SK-N-MC (cell line): ENCODE results near the gene HMG20B.

Experiments used
- DNase-seq: peaks from one replicate; pipeline ENCODE4 v3.0.0-alpha.2; 2011; ENCODE audit warnings: low read depth, low spot score
- H3K27ac ChIP-seq: fragments of 200-600 bp; sonication (generic); 2 replicates; pipeline ENCODE4 v1.5.1; 2016; ENCODE audit warnings: mixed run types
- H3K36me3 ChIP-seq: fragments of 200-600 bp; sonication (generic); 2 replicates; pipeline ENCODE4 v1.6.1; 2017; ENCODE audit warnings: antibody characterized with exemption, low read length, mixed read lengths; ENCODE audit not compliant: insufficient read depth
- H3K4me3 ChIP-seq: fragments of 200-600 bp; sonication (generic); 2 replicates; pipeline ENCODE4 v1.5.1; 2016
- H3K9ac ChIP-seq: fragments of 200-600 bp; sonication (generic); 2 replicates; pipeline ENCODE4 v1.8.0; 2017; ENCODE audit warnings: mixed run types, mixed read lengths; ENCODE audit not compliant: insufficient read length
- H3K9me3 ChIP-seq: fragments of 200-600 bp; sonication (generic); 2 replicates; pipeline ENCODE4 v1.6.1; 2017; ENCODE audit warnings: low read depth, mild to moderate bottlenecking, antibody characterized with exemption, low read length, moderate library complexity, mixed read lengths
- EZH2 ChIP-seq: fragments of 200-600 bp; sonication (generic); IDR thresholded peaks from one replicate; pipeline ENCODE4 v1.6.1; 2017; ENCODE audit warnings: antibody characterized with exemption
- FOXP2 ChIP-seq: optimal IDR thresholded peaks from 2 replicates; pipeline ENCODE3; 2011; ENCODE audit warnings: mild to moderate bottlenecking, moderate library complexity; ENCODE audit not compliant: insufficient read depth; ENCODE audit errors: extremely low read length, control extremely low read depth
- POLR2AphosphoS5 ChIP-seq: IDR thresholded peaks from 2 replicates; pipeline ENCODE4 v1.6.1; 2012; ENCODE audit warnings: mild to moderate bottlenecking, low read depth, low read length, borderline replicate concordance

The HMG20B gene

GRCh38 chr19:3619631-3620012 is 46.9 kb downstream of the HMG20B start:
- no peak overlapping the region for H3K9ac ChIP-seq
- peaks cover 3% of the 10 kb centered on the region; the same call in 1 of the 2 replicates for H3K36me3 ChIP-seq
- TF ChIP-seq FOXP2 (no peak), POLR2AphosphoS5 (no peak), EZH2 (no peak)

DNA sequence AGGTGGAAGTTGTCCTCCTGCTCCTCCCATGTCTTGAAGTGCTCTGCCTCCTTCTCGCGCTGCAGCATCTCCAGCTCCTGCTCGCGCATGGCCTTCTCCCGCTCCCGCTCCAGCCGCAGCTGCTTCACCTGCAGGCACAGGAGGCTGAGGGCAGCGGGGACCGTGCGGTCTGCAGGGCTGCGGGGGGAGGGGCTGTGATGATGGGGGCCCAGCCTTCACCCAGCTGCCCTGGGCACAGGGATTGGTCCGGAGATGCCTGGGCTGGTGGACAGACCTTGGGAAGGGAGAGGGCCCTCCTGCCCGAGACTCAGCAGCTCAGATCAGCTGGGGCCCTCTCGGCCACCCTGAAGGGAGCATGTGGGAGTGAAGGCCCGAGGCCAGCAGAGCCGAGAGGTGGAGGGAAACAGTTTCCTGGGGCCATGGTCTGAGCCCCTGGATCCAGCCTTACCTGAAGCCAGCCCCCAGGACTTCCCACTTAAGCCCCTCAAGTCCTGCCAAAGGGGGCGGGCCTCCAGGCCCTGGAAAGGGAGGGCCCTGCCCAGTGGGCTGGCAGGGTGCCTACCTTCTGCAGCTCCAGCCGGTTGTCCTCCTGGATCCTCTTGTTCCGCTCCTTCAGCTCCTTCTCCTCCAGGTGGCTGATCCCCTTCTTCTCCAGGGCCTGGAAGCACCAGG is 47.5 kb downstream of the HMG20B start:
- H3K27ac ChIP-seq, result no peak overlapping the region

More at GRCh38 chr19:3619631-3620012, 46.9 kb downstream of the HMG20B start:
- no peak for DNase-seq
- Histone ChIP-seq H3K4me3 (no peak overlapping the region), H3K27ac (no peak overlapping the region), H3K9me3 (no peaks in the 10 kb centered on the region)

GRCh38 chr19:3620817-3621547 is 48.2 kb downstream of the HMG20B start:
- no peak overlapping the region for H3K4me3 ChIP-seq
- no peaks in the 10 kb centered on the region for H3K9me3 ChIP-seq
- H3K27ac ChIP-seq, result no peak overlapping the region
- no peak for DNase-seq
- H3K36me3 ChIP-seq, result peaks cover 3% of the 10 kb centered on the region; the same call in 1 of the 2 replicates
- no peak overlapping the region for H3K9ac ChIP-seq
- TF ChIP-seq EZH2 (no peak), POLR2AphosphoS5 (no peak), FOXP2 (no peak)

More for the DNA sequence above, 47.5 kb downstream of the HMG20B start:
- DNase-seq, result no peak
- Histone ChIP-seq H3K9ac (no peak overlapping the region), H3K4me3 (no peak overlapping the region), H3K9me3 (no peaks in the 10 kb centered on the region), H3K36me3 (peaks cover 3% of the 10 kb centered on the region; the same call in 1 of the 2 replicates)
- TF ChIP-seq FOXP2 (no peak), POLR2AphosphoS5 (no peak), EZH2 (no peak)

GRCh38 chr19:3621689-3622088 is 48.9 kb downstream of the HMG20B start:
- no peak for DNase-seq
- peaks cover 3% of the 10 kb centered on the region; the same call in 1 of the 2 replicates for H3K36me3 ChIP-seq
- no peaks in the 10 kb centered on the region for H3K9me3 ChIP-seq
- H3K4me3 ChIP-seq, result no peak overlapping the region
- H3K27ac ChIP-seq, result no peak overlapping the region
- H3K9ac ChIP-seq, result no peak overlapping the region
- TF ChIP-seq POLR2AphosphoS5 (no peak), FOXP2 (no peak), EZH2 (no peak)

DNA sequence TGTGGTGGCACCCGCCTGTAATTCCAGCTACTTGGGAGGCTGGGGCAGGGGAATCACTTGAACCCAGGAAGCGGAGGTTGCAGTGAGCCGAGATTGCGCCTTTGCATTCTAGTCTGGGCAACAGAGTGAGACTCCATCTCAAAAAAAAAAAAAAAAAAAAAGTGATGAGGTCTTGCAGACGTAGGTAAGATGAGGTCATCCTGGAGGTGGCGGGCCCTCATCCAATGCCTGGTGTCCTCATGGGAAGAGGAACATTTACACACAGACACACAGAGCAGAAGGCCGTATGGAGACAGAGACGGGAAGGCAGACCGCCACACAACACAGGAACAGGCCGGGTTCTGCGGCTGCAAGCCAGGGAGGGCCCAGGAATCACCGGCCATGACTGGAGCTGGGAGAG is 49.5 kb downstream of the HMG20B start:
- Histone ChIP-seq H3K36me3 (peaks cover 3% of the 10 kb centered on the region; the same call in 1 of the 2 replicates), H3K27ac (no peak overlapping the region), H3K4me3 (no peak overlapping the region), H3K9ac (no peak overlapping the region), H3K9me3 (no peaks in the 10 kb centered on the region)
- TF ChIP-seq FOXP2 (no peak), EZH2 (no peak), POLR2AphosphoS5 (no peak)
- DNase-seq, result no peak

DNA sequence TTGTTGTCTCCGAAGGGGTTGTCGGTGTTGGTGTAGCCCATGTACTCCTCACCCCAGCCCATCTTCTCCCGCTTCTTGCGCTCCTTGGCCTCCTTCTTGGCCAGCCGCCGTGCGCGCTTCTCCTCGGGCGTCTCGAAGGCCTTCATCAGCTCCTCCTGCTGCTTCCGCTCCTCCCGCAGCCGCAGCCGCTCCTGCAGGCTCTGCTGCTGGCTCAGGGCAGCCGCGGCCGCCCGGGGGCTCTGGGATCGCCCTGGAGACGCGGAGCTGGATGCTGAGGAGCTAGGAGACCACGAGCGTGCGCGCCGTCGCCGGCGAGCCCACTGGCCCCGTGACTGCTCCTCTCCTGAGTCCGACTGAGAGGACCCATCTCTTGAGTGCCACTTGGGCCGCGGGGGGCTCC is 51.0 kb downstream of the HMG20B start:
- no peak overlapping the region for H3K4me3 ChIP-seq
- DNase-seq, result no peak
- H3K27ac ChIP-seq, result no peak overlapping the region
- no peak overlapping the region for H3K9ac ChIP-seq
- no peak for TF ChIP-seq EZH2
- no peak for TF ChIP-seq FOXP2
- H3K36me3 ChIP-seq, result peaks cover 3% of the 10 kb centered on the region; the same call in 1 of the 2 replicates
- no peaks in the 10 kb centered on the region for H3K9me3 ChIP-seq

GRCh38 chr19:3625996-3626472 is 53.3 kb downstream of the HMG20B start:
- 0 out of 2 replicates have a peak overlapping the region, but pooled peaks have one; percentile 96 for H3K27ac ChIP-seq
- no peaks in the 10 kb centered on the region for H3K9me3 ChIP-seq
- no peak for TF ChIP-seq EZH2
- TF ChIP-seq FOXP2, result no peak

GRCh38 chr19:3626473-3627350 is 54.0 kb downstream of the HMG20B start, which contains the start of gene CACTIN:
TSS of gene CACTIN (minus strand) at chr19:3626790. CDS start at chr19:3626762, 28 bp downstream.
- peak within 1 kb of the TSS; percentile 97 for H3K9ac ChIP-seq
- peak within 1 kb of the TSS; percentile 96 for H3K27ac ChIP-seq
- no peaks in the 10 kb centered on the region for H3K9me3 ChIP-seq
- H3K4me3 ChIP-seq, result peak within 1 kb of the TSS; percentile 99
- TF ChIP-seq POLR2AphosphoS5 (peak; percentile 91), EZH2 (no peak), FOXP2 (no peak)
- peak; percentile 87 for DNase-seq
- peaks cover 3% of the 10 kb centered on the region; the same call in 1 of the 2 replicates for H3K36me3 ChIP-seq

More at GRCh38 chr19:3625996-3626472, 53.3 kb downstream of the HMG20B start:
- peak overlapping the region; percentile 99 for H3K4me3 ChIP-seq
- peaks cover 3% of the 10 kb centered on the region; the same call in 1 of the 2 replicates for H3K36me3 ChIP-seq
- H3K9ac ChIP-seq, result peak overlapping the region; percentile 97
- DNase-seq, result no peak
